ENCODE results near the gene DMRTC2. TPM values are rescaled to one million over a fixed set of nuclear protein-coding genes. Genes with fewer than 3 reads are reported as not detected.

Gene DMRTC2
- total RNA-seq, 1 donor from 2014 or later: not detected

Small RNA genes lying within 50 kb of the gene (microRNA-seq; reads per million reads assigned to microRNA genes)
- gene MIR6797: not detected

Other genes with a start within 250 kb of the DMRTC2 start
- 0.46 TPM for gene CEACAM4, start 218.0 kb upstream of the DMRTC2 start, total RNA-seq
- not detected for gene CEACAM7, start 156.8 kb upstream of the DMRTC2 start, total RNA-seq
- gene CEACAM5, start 136.4 kb upstream of the DMRTC2 start, total RNA-seq: not detected
- gene CEACAM6, start 89.5 kb upstream of the DMRTC2 start, total RNA-seq: not detected
- not detected for gene CEACAM3, start 48.5 kb upstream of the DMRTC2 start, total RNA-seq
- gene LYPD4, start 359 bp upstream of the DMRTC2 start, total RNA-seq: not detected
- 586 TPM for gene RPS19, start 15.2 kb downstream of the DMRTC2 start, total RNA-seq
- not detected for gene CD79A, start 32.2 kb downstream of the DMRTC2 start, total RNA-seq
- 30.1 TPM for gene ARHGEF1, start 38.1 kb downstream of the DMRTC2 start, total RNA-seq
- gene ERFL, start 83.4 kb downstream of the DMRTC2 start, total RNA-seq: not detected
- gene RABAC1, start 114.3 kb downstream of the DMRTC2 start, total RNA-seq: 62.1 TPM
- gene ATP1A3, start 149.2 kb downstream of the DMRTC2 start, total RNA-seq: 388 TPM
- gene GRIK5, start 225.2 kb downstream of the DMRTC2 start, total RNA-seq: 4.0 TPM
- 8.4 TPM for gene ZNF574, start 231.1 kb downstream of the DMRTC2 start, total RNA-seq

Measured in Right ventricle myocardium superior (tissue), 1 donor.